HEK293 (cell line): ENCODE measurements around the gene ST6GAL1.

Experiments
- ZNF350 ChIP-seq: fragments of 450-650 bp; formaldehyde crosslinking; IDR thresholded peaks from 2 replicates; pipeline ENCODE4 v1.5.0; 2017; ENCODE audit warnings: missing biosample characterization, mild to moderate bottlenecking, missing genetic modification characterization
- ZNF354C ChIP-seq: fragments of 450-650 bp; formaldehyde crosslinking; IDR thresholded peaks from 2 replicates; pipeline ENCODE4 v1.5.1; 2016; ENCODE audit warnings: missing biosample characterization, missing genetic modification characterization, low read depth, borderline replicate concordance
- TF ChIP-seq, protein P1 (sequence below): fragments of 450-650 bp; formaldehyde crosslinking; IDR thresholded peaks from 2 replicates; pipeline ENCODE4 v1.5.1; 2016; ENCODE audit warnings: missing biosample characterization, missing genetic modification characterization

GRCh38 chr3:187044867-187045552 lies 114.7 kb downstream of the ST6GAL1 start:
- TF ChIP-seq ZNF350 (tag by site-specific recombination), result no peak
- TF ChIP-seq, protein P1, sequence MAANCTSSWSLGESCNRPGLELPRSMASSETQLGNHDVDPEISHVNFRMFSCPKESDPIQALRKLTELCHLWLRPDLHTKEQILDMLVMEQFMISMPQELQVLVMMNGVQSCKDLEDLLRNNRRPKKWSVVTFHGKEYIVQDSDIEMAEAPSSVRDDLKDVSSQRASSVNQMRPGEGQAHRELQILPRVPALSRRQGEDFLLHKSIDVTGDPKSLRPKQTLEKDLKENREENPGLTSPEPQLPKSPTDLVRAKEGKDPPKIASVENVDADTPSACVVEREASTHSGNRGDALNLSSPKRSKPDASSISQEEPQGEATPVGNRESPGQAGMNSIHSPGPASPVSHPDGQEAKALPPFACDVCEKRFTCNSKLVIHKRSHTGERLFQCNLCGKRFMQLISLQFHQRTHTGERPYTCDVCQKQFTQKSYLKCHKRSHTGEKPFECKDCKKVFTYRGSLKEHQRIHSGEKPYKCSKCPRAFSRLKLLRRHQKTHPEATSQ (tag by site-specific recombination), result no peak
- TF ChIP-seq ZNF354C (tag by site-specific recombination), result no peak
